GM21423 (cell line): Measurements from ENCODE around the gene GALNT7.

Experiments used
- ATAC-seq: cut with Tn5 transposase; IDR thresholded peaks from one replicate; pipeline ENCODE4 v1.9.1; 2021; ENCODE audit warnings: mild to moderate bottlenecking, moderate library complexity; ENCODE audit not compliant: unreplicated experiment

Gene GALNT7

DNA sequence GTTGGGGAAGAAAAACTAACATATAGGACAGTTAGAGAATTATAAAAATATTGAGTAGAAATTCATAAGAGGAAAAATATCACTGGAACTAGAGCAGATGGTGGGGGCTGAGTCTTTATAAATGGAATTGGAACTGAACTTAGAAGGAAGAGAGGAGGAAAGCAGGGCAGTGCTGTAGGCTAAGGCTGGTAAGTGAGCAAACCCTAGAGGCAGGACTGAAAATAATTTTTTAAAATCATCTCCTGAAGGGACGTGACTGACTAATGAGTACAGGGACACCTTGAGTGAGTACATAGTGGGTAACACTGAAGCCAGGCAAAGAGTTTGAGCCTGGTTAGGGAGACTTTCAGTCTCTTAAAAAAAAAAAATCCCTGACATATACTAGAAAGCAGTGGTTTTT is 63.3 kb downstream of the GALNT7 start:
- peak; percentile 76 for ATAC-seq

DNA sequence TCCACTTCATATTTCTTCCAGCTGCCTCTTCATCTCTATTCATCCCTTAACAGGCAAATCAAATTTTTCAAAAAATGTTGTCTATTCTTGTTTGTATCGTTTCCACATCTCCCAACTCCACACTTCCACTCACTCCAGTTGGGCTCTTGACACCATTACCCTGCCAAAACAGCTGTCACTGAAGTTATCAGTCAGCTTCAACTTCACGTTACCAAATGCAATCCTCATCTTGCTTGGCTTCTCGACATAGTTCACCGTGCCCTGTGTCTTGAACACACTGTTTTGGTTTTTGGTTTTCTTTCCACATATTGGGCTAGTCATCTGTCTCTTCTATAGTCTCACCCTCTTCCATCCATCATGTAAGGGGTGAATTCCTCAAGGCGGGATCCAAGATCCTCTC is 65.2 kb downstream of the GALNT7 start:
- no peak for ATAC-seq

DNA sequence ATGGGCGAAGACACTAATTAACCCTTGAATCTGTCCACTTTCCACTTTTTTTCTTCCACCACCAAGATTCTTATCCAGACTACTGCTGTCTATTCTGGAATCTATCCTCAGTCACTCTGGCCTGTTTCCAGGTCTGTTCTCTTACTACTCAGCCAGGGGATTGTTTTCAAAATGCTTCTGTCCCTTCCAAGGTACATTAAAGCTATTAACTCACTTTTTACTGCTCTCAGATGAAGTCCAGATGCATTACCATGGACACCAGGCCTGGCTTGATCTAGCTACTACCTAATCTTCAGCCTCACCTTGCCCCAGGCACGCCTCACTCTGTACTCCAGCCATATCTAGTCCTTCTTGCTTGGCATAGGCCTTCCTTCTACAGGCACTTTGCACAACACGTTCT is 66.4 kb downstream of the GALNT7 start:
- ATAC-seq = no peak

DNA sequence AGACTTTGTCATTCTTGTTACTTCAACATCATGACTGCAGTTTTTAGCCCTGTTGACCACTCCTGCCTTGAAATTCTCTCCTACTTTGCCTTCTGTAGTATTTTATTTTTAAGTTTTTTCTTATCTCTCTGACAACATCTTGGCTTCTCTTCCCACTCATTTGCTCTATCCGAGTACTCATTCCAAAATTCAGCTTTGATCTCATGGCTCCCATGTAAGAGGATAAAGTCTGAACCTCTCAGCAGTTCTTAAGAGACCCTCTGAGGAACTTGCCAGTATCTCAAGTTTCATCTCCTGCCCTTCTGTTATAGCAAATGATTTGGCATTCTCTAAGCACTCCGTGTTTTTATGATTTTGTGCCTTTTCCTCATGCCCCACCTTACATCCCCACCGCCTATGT is 67.7 kb downstream of the GALNT7 start:
- no peak for ATAC-seq

DNA sequence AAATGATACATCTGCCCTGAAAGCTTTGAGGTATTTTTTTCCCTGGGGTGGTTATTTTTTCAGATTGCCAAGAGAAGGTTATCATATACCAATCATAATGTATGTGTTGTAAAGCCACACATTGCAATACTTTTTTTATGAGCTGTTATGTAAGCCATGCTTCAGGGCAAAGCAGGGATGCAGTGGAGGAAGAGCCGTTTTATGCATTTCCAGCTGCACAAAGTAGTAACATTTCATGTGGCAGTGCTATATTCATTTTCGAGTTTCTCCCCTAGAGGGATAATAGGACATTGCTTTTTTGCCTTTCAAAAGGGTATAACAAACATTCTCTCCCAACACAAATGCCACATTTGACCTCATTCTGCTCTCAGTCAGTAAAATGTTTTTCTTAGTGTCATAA is 68.5 kb downstream of the GALNT7 start:
- ATAC-seq = no peak

DNA sequence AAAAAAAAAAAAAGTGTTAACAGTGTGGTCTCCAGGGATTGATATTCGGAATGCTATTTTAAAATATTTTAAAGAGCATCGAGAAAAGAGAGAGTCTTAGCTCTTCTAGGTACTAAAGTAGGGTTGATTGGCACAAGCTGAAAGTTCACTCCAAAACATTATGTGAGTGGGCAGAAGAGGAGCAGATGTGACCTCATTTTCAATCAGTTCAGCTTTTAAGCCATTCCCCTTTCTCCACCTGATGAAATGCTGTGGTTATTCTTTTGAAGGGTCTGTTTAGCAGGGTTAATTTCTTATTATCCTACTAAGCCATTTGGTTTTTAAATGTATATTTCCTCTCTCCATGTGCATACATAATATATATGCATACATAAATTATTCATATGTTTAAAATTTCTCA is 69.2 kb downstream of the GALNT7 start:
- no peak for ATAC-seq

DNA sequence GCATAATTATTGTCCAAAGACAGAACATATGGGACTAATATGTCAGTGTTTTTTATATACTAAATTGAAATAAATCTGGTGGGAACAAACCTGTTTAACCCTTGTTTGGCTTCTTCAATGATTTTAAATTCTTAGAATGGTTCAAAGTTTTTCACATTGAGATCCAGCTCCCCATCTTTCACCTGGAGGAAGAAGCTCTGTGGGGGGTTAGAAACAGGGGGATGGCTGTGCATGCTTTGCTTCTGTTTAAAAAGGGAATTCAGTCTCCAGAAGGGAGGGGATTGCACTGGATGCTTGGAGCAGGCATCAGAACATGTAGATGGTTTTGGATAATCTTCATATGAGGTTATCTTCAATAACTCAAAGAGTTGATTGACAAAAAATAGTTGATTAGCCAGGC is 72.1 kb downstream of the GALNT7 start:
- ATAC-seq = no peak

DNA sequence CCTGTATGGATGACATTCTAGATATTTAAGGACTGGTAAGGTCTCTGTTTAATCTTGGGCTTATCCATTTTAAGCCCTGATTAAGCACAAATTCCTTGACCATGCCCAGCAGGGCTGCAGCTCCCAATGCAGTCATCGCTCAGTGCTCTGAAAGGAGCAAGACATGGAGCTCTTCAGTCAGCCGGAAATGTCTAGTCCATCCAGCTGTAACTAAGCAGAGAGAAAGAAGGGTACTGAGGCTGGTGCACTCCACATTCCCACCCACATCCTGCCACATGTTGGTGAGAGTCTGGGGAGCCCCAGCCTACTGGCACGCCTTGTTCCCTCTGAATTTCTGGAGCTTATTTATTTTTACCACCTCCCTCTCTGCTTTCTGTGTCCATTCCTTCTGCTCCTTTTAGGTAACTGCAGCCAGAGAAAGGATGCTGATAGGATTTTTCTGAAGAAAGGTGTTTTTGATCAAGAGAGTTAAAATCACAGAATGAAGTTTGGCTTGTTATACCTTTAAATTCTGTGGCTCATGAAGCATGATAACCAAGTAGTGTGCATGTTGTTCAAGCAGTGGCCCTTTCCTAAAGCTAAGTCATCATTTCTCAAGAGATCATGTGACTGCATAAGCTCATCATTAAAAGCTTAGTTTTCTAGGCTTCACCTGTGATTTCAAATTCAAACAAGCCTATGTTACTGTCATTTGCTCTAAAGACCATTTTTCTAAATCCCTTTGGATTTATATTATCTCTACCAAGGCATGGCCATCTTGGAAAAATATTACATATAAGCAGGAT is 74.0 kb downstream of the GALNT7 start:
- no peak for ATAC-seq

DNA sequence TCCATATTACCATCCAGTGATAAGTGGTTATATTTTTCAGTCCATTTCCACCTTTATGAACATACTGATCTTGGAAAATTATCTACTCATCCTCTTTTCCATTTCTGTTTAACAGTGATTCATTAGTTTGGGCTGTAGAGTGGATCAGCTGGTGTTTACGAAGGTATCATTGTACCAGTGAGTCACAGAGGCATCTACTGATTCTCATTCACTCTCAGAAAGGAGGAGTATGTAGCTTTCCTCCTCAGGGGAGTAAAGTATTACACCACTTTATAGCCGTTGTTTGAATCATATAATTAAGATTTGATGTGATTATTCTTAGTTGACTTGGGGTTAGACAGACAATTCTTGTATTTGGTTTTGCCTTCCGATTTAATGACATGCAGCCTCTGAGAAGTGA is 74.7 kb downstream of the GALNT7 start:
- ATAC-seq = no peak

DNA sequence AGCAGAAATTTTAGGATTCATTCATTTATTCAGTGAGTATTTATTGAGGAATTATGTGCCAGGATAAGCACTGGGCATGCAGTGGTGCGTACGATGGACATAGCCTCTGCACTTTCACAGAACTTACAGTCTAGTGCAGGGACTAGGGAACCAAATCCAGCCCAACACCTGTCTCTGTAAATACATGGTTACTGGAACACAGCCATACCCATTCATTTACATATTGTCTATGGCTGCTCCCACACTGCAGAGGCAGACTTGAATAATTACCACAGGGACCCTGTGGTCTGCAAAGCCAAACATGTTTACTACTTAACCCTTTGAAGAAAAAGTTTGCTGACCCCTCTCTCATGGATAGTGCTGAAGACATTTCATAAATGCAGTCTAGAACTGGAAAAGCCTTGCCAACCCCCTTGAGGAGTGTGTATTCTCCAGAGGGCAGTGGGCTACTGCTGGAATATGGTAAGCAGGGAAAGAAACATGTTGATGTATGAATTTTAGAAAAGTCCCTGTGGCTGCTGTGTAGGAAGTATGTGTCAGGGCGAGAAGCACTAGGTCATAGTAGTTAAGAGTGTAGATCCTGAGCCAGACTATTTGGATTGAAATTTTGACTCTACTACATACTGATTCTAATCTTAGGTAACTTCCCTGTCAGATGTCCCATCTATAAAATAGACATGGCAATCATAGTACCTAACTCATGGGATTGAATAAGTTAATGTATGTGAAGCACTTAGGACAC is 75.5 kb downstream of the GALNT7 start:
- ATAC-seq = peak; percentile 73

DNA sequence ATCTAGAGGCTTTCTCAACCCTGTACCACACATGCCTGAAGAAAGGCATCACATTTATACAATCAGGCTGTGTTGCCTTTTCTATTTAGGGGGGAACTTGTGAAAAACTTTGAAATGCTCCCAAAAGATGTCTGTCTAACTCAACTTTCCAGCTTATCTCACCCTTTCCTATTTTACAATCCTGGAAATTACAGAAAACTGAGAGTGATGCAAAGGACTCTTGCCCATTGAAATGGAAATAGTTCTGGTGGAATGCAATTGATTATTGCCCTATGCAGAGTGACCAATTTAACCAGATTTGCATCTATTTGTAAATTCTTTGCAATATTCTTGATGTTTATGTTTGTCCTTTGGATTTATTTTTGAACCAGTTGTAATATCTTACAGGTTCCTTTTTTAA is 77.3 kb downstream of the GALNT7 start:
- ATAC-seq = no peak

DNA sequence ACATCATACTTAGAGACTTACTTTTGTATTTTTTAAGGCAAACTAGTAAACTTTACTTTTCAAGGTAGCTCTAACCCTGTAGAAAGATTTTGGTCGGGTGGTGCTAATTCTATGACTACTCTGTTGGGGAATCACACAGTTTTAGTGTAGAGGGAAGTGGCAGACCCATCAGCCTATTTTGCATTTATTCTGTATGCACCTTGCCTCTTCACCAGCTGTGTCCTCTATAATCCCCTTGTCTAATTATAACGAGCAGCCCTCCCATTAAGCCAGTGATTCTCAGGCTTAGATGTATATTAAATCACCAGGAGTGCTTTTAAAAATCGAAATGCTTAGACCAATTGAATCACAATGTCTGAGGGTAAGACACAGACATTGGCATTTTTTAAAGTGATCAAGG is 78.1 kb downstream of the GALNT7 start:
- ATAC-seq = peak; percentile 55

DNA sequence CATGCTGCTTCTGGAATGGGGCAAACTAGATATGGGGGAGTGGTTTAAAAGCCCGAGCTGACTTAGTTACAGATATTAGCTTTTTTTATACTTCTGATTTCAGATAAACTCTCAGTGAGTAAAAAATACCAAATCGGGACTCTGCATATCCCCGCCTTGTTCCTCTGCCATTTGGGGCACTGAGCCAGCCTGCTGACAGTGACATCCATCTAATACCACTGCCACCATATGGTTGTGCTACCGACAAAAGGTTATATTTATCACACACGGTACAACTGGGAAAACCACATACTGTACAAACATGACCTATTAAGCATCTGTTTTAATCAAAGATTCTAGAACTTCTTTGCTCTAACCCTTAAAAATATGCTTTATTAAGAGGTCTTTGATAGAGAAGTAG is 78.7 kb downstream of the GALNT7 start:
- no peak for ATAC-seq

DNA sequence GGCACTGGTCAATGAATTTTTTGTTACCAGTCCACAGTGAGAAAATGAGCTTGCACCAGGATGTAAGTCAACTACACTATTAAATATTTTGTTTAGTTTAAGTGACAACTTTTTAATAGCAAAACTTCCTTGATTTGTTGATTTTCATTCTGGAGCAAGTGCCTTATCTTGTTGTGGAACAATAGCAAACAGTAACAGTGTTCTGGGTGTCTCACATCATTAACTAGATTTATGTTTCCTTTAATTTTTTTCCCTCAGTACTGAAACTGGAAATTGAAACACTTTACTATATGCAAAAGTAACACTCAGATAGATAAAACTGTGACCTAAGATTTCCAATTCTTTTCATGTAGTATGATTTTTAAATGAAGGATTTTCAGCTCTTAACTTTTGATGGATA is 80.1 kb downstream of the GALNT7 start:
- no peak for ATAC-seq

DNA sequence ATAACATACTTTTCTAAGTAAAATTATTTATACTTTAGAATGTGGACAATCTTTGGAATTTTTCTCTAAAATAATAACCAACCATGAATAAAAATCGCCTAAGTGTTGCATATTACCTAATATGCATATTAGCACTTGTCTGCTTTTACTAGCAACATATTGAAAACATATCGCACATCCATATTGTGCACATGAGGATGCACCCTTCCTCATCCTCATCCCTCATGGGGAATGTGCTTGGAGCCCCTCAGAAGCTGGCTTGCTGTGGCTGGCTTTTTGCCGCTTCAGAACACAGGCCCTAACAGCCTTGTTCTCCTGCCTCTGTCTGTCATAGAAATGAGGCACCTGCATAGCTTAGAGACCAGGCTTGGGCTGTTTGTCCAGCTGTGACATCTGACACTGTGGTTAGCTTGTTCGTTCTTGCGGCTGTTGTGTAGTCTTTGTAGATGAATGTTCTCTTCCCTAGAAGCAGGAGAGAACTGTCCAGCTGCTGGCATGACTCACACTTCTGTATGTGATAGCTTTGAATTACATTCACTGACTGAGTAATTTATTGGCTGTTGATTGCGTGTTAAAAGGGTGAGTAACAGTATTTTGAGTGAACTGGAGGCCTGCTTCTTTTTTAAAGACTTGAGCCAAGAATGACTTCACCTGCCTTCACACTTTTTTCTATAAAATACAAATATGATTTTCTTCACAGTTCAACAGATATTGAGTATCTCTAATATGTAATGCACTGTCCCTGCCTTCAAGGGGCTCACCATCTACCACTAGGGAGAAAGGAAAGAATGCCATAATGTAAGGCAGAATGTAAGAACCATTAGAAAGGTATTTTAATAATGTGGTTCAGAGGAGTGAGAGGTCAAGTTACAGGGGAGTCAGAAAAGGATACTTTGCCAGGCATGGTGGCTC is 83.7 kb downstream of the GALNT7 start:
- peak; percentile 97 for ATAC-seq

DNA sequence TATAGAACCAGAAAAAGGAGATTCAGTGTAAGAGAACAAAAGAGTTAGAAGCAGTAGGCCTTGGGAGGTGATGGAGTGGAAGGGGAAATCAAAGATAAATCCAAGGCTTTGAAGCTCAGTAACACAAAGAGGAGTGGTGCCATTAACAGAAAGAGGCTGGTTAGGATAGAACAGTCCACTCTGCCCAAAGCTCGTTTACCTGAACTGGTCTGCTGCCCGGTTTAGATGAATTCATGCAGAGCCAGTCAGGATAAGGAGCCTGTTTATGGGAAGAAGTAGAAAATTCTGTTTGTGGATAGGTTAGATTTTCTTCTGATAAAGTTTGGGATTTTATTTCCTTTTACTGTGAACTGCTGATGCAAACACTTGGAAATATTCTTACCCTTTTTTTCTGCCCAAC is 85.0 kb downstream of the GALNT7 start:
- no peak for ATAC-seq

DNA sequence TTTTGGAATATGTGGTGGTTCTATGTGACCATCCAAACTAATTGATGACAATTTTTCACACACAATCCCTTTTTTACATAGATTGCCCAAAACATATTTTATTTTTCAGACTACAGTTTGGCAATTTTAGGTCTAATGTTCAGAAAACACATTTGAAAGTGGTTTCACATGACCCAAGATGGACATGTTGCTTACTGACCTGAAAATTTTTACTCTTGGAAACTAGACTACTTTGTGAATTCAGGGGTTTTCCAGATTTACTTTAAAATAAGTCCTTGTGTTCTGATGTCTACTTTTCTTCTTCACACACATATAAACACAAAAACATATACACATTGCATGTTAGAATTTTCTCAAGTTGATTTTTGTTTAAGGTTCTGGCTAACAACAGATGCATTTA is 86.0 kb downstream of the GALNT7 start:
- no peak for ATAC-seq

DNA sequence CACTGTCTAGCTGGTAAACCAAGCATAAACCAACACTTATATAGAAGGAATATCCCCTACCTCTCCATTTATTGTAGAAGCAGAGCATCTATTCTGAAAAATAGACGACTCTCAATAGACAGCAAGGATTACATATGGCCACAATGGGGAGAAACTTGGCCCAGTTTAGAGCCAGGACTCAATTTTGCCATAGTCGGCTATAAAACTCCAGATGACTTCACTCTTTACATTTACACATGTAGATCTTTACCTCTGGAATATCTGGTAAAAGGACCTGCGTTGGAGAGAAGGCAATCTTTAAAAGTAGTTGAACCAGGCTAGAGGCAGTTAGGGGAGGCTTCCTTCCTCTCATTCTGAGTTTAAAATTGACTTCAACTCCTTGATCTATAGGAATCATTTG is 88.2 kb downstream of the GALNT7 start:
- no peak for ATAC-seq

DNA sequence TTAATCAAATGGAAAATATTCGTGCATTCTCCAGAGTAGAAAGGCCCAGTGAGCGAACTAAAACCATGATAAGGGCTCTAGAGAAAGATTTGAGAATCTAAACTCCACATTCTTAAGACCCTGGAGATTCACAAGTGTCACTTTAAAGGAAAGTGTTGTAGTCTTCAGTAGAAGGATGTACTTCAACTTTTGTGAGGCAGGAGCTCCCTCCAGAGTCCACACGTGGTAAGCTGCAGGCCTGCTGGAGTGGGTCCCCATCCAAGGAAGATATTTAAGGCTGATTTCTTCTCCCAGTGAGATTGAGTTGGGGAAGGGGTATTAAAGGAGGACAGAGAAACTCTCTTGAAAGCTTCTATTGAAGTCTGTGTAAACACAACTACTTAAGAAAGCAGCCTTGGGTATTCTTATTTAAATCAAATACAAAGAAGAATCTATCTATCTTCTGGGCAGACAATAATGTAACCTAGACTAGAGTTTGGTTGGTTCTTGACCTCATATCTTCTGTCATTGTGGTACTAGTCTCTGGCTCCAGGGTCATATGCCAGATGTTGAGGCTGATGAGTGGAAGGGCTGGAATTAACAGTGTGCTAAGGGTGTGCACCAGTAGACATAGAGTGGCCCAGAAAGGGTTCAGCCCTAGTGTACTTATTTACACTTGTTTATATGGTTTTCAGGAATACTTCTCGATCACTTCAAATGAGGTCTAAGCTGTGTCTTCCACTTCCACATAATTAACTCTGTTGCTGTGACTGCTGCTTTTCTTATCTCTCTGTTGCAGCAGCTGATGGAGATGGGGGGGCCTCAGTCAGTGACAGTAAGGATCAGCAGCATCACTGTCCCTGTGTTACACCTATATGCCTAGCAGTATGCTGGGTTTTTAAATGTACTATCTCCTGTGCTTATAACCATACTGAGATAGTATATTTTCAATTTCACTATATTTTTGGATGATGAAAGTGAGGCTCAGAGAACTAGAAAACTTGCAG is 89.4 kb downstream of the GALNT7 start:
- ATAC-seq = peak; percentile 90

DNA sequence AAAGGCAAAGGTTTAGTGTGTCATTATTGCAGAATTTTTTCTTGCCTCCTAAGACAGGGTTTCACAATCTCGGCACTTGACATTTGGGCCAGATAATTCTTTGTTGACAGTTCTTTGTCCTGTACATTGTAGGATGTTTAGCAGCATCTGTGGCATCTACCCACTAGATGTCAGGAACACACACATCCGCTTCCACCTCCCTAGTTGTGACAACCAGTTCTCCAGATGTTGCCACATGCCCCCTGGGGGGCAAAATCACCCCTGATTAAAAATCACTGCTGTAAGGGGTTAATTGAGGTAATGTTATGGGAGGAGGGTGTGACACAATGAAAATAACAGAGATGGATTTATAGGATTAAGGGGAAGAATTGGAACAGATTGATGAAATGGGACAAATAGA is 90.3 kb downstream of the GALNT7 start:
- no peak for ATAC-seq
